ENCODE data around the gene ARHGAP29.

DNA sequence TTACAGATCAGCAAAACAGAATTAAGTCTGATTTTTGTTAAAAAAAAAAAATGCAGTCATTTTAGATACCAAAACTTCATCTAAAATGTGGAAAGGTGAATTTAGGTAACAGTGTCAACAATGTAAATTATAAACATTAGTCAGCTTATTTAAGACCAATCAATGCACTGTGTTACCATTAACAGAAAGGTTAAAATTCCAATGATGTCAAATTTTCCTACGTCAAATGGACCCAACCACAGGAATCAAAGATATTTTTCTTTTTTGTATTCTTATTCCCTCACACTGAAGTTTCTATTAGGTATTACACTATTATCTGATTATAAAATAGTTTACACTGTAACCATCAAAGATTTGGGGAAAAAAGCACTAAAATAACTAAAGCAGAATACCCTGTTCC, 6.5 kb downstream of the ARHGAP29 start:
- TF ChIP-seq, protein P1, sequence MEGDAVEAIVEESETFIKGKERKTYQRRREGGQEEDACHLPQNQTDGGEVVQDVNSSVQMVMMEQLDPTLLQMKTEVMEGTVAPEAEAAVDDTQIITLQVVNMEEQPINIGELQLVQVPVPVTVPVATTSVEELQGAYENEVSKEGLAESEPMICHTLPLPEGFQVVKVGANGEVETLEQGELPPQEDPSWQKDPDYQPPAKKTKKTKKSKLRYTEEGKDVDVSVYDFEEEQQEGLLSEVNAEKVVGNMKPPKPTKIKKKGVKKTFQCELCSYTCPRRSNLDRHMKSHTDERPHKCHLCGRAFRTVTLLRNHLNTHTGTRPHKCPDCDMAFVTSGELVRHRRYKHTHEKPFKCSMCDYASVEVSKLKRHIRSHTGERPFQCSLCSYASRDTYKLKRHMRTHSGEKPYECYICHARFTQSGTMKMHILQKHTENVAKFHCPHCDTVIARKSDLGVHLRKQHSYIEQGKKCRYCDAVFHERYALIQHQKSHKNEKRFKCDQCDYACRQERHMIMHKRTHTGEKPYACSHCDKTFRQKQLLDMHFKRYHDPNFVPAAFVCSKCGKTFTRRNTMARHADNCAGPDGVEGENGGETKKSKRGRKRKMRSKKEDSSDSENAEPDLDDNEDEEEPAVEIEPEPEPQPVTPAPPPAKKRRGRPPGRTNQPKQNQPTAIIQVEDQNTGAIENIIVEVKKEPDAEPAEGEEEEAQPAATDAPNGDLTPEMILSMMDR (IDR thresholded peaks at IDR 0.05) = no peak
- TF ChIP-seq POLR2A (IDR thresholded peaks at IDR 0.05) = no peak

All from vagina (tissue), 2 donors.